GM19023 (cell line): Measurements from ENCODE around the gene PRR20G.
"Not testable (repeated sequence)": the region's sequence is repeated elsewhere in the genome, so short reads cannot be mapped to it uniquely, and the experiment has no call there.

Experiments
- ATAC-seq: cut with Tn5 transposase; IDR thresholded peaks from one replicate; pipeline ENCODE4 v1.9.1; 2021; ENCODE audit warnings: mild to moderate bottlenecking, moderate library complexity; ENCODE audit not compliant: unreplicated experiment

PRR20G gene

GRCh38 chr3:127287840-127288239 is at the start of gene PRR20G:
PRR20G (minus strand) TSS chr3:127288046; CDS start chr3:127287365, 681 bp downstream.
- no peak for ATAC-seq

- ATAC-seq, result no peak
Measured at GRCh38 chr3:127337001-127337400, 49.2 kb upstream of the PRR20G start.

- no peak for ATAC-seq
Measured at GRCh38 chr3:127336101-127336500, 48.3 kb upstream of the PRR20G start.

- ATAC-seq, result no peak
Measured at GRCh38 chr3:127330385-127330784, 42.5 kb upstream of the PRR20G start.

GRCh38 chr3:127329631-127330285 is 41.9 kb upstream of the PRR20G start:
- no peak for ATAC-seq

GRCh38 chr3:127328421-127328820 is 40.6 kb upstream of the PRR20G start:
- ATAC-seq, result no peak

GRCh38 chr3:127326341-127326740 is 38.5 kb upstream of the PRR20G start:
- ATAC-seq, result no peak

GRCh38 chr3:127325629-127325961 is 37.7 kb upstream of the PRR20G start:
- no peak for ATAC-seq

GRCh38 chr3:127324913-127325628 is 37.2 kb upstream of the PRR20G start:
- no peak for ATAC-seq

- no peak for ATAC-seq
Measured at GRCh38 chr3:127324076-127324475, 36.2 kb upstream of the PRR20G start.

- no peak for ATAC-seq
Measured at GRCh38 chr3:127323581-127323980, 35.7 kb upstream of the PRR20G start.

- no peak for ATAC-seq
Measured at GRCh38 chr3:127321371-127321770, 33.5 kb upstream of the PRR20G start.

- ATAC-seq, result no peak
Measured at GRCh38 chr3:127320529-127321121, 32.8 kb upstream of the PRR20G start.

GRCh38 chr3:127316685-127317084 is 28.8 kb upstream of the PRR20G start:
- no peak for ATAC-seq

- no peak for ATAC-seq
Measured at GRCh38 chr3:127312818-127313217, 25.0 kb upstream of the PRR20G start.

- ATAC-seq, result not testable (repeated sequence)
Measured at GRCh38 chr3:127308821-127309220, 21.0 kb upstream of the PRR20G start.

- no peak for ATAC-seq
Measured at GRCh38 chr3:127307916-127308315, 20.1 kb upstream of the PRR20G start.

GRCh38 chr3:127307112-127307835 is 19.4 kb upstream of the PRR20G start:
- no peak for ATAC-seq

- ATAC-seq, result no peak
Measured at GRCh38 chr3:127306361-127307111, 18.7 kb upstream of the PRR20G start.

- no peak for ATAC-seq
Measured at GRCh38 chr3:127305499-127306060, 17.7 kb upstream of the PRR20G start.
